Bronchial smooth muscle cell (primary cell): Measurements from ENCODE around the gene ELMOD1. TPM values are rescaled to one million over a fixed set of nuclear protein-coding genes. Genes with fewer than 3 reads are reported as not detected.

Source experiments
- total RNA-seq: library from RNA; depleted of rRNA; stranded (reverse); fragments of >200 nt; gene quantifications from 2 replicates; pipeline ENCODE4 v1.2.1, GENCODE V29; 2014

Gene ELMOD1
- total RNA-seq, result under 0.01 and 0.16 TPM in 2 replicates

GRCh38 chr11:107590460-107591377, at the start of gene ELMOD1:
TSS of gene ELMOD1 (plus strand) at chr11:107591147. CDS start at chr11:107618190, 27,043 bp downstream.

GRCh38 chr11:107565219-107565937, 25.6 kb upstream of the ELMOD1 start, which contains the start of gene ALKBH8:
TSS of gene ALKBH8 (minus strand) at chr11:107565735. CDS start at chr11:107560893, 4,842 bp downstream.

GRCh38 chr11:107711861-107712755, 121.2 kb downstream of the ELMOD1 start, which contains the start of gene SLN:
TSS of gene SLN (minus strand) at chr11:107712056.

Other genes starting within 250 kb of the ELMOD1 start
- gene CWF19L2, start 133.3 kb upstream of the ELMOD1 start, total RNA-seq, result 11.1 and 12.8 TPM in 2 replicates
- gene ALKBH8, start 25.4 kb upstream of the ELMOD1 start, total RNA-seq, result 6.0 and 6.4 TPM in 2 replicates
- not detected in 2 replicates for gene SLN, start 120.9 kb downstream of the ELMOD1 start, total RNA-seq